Lower lobe of right lung (tissue), 2 donors: ENCODE data around the gene SLFNL1. TPM values are rescaled to one million over a fixed set of nuclear protein-coding genes. Genes with fewer than 3 reads are reported as not detected.

Experiments used
- ATAC-seq, 2 donors: fragments of 200-7000 bp; cut with Tn5 transposase; one replicate each; pipeline ENCODE4 v1.9.1; 2020 to 2022; ENCODE audit warnings: mild to moderate bottlenecking in 2 of 2, moderate library complexity in 2 of 2
- DNase-seq: peaks from one replicate; pipeline ENCODE4 v3.0.0-alpha.2; 2020
- H3K27ac ChIP-seq: fragments of 200-600 bp; one replicate; pipeline ENCODE4 v1.8.0; 2022
- H3K27me3 ChIP-seq: fragments of 200-600 bp; one replicate; pipeline ENCODE4 v1.8.0; 2022; ENCODE audit warnings: low read depth
- H3K36me3 ChIP-seq: fragments of 200-600 bp; one replicate; pipeline ENCODE4 v1.8.0; 2022; ENCODE audit warnings: mild to moderate bottlenecking
- H3K4me1 ChIP-seq: fragments of 200-600 bp; one replicate; pipeline ENCODE4 v1.8.0; 2022
- H3K4me3 ChIP-seq: fragments of 200-600 bp; one replicate; pipeline ENCODE4 v1.8.0; 2022; ENCODE audit warnings: mild to moderate bottlenecking
- H3K9me3 ChIP-seq: fragments of 200-600 bp; one replicate; pipeline ENCODE4 v1.8.0; 2022
- intact Hi-C: fragments of 100-400 bp; cut with DNase I; formaldehyde crosslinking; loops from one replicate; pipeline ENCODE4 v1.11.0; 2022
- total RNA-seq: library from RNA; stranded (reverse); fragmentation: NEBNext Ultra II Directional; extraction: Animal tissue kit (Norgen Biotek cat#: 25700); gene quantifications from one replicate; pipeline ENCODE4 v1.2.1, GENCODE V29; 2021
- TF ChIP-seq, protein P1 (sequence below): fragments of 200-600 bp; IDR thresholded peaks from one replicate; pipeline ENCODE4 v1.8.0; 2022; ENCODE audit warnings: antibody characterized with exemption, mild to moderate bottlenecking
- donor health status: DM: no; HTN: yes; CAD: no; lungs with severe emphysema.

Gene SLFNL1
- total RNA-seq, 1 donor from 2014 or later: 4.8 TPM

DNA sequence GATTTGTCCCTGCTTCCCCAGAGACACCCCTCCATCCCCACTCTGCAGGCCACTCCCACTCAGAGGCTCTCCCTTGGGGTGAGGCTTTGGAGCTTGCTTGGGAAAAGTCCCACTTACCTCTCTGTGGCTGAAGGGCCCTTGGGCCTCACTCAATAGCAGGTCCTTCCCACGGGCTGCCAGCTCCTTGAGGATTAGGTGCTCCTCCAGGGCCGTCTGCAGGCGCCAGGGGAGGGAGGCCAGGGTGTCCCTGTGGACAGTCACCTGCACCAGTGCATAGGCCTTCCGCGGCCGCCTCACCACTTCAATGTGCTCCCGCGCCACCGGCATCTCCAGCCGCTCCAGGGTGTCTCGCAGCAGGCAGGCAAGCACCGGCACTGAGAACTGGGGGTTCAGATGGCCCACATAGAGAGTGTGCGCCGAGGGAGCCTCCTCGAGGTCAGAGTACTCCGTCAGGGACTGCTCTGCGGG is 1.4 kb downstream of the SLFNL1 start:
- TF ChIP-seq, protein P1, sequence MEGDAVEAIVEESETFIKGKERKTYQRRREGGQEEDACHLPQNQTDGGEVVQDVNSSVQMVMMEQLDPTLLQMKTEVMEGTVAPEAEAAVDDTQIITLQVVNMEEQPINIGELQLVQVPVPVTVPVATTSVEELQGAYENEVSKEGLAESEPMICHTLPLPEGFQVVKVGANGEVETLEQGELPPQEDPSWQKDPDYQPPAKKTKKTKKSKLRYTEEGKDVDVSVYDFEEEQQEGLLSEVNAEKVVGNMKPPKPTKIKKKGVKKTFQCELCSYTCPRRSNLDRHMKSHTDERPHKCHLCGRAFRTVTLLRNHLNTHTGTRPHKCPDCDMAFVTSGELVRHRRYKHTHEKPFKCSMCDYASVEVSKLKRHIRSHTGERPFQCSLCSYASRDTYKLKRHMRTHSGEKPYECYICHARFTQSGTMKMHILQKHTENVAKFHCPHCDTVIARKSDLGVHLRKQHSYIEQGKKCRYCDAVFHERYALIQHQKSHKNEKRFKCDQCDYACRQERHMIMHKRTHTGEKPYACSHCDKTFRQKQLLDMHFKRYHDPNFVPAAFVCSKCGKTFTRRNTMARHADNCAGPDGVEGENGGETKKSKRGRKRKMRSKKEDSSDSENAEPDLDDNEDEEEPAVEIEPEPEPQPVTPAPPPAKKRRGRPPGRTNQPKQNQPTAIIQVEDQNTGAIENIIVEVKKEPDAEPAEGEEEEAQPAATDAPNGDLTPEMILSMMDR: no peak
- intact Hi-C loops: no loop called here
- DNase-seq: peak; percentile 87
- Histone ChIP-seq H3K27ac (peak overlapping the region; percentile 44), H3K4me3 (peak overlapping the region; percentile 23), H3K9me3 (no peaks in the 10 kb centered on the region), H3K27me3 (no peaks in the 10 kb centered on the region), H3K4me1 (peaks cover 13% of the 10 kb centered on the region), H3K36me3 (peaks cover 6% of the 10 kb centered on the region)
- ATAC-seq: peak; percentile 87 to 93

DNA sequence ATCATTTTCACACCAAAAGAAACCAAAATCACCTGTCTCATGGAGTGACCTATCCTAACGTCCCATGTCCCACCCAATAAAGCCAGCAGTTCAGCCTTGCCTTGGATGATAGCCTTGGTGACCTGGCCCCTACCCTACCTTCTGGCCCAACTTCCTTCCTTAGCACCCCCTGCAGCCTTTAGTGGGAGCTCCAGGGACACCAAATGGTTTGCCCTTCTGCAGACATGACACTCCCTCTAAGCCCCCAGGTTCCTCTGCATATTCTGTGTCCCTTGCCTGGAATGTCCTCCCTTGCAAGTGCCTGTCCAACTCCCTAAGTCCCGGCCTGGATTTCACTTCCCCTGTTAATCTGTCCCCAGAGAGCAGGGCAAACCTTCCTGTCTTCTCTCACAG is 2.2 kb downstream of the SLFNL1 start:
- Histone ChIP-seq H3K36me3 (peaks cover 6% of the 10 kb centered on the region), H3K27ac (no peak overlapping the region), H3K4me3 (peak overlapping the region; percentile 23), H3K9me3 (no peaks in the 10 kb centered on the region), H3K4me1 (peaks cover 15% of the 10 kb centered on the region), H3K27me3 (no peaks in the 10 kb centered on the region)
- TF ChIP-seq, protein P1: no peak
- ATAC-seq (no peak), DNase-seq (no peak)
- intact Hi-C loops: no loop called here

DNA sequence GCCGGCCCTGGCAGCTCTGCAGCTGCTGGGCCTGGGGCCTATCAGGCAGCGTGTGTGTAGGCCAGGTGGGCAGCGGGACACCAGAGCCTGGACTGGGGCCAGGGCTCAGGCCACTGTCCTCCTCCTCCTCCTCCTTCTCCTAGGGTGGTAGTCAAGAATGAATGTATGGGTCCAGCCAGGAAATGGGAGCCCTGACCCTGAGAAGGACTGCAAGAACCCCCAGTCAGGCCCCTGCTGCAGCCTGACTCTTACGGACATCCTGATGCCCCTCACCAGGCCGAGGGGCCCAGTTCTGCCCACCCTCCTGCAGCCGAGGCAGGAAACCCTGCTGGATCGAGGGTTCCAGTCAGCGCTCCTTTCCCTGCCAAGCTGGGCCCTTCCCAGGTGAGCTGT is 3.5 kb downstream of the SLFNL1 start:
- Histone ChIP-seq H3K27ac (no peak overlapping the region), H3K4me1 (peaks cover 27% of the 10 kb centered on the region), H3K27me3 (no peaks in the 10 kb centered on the region), H3K4me3 (no peak overlapping the region), H3K36me3 (peaks cover 6% of the 10 kb centered on the region), H3K9me3 (no peaks in the 10 kb centered on the region)
- intact Hi-C loops: no loop called here
- ATAC-seq (no peak), DNase-seq (no peak)
- TF ChIP-seq, protein P1: no peak

DNA sequence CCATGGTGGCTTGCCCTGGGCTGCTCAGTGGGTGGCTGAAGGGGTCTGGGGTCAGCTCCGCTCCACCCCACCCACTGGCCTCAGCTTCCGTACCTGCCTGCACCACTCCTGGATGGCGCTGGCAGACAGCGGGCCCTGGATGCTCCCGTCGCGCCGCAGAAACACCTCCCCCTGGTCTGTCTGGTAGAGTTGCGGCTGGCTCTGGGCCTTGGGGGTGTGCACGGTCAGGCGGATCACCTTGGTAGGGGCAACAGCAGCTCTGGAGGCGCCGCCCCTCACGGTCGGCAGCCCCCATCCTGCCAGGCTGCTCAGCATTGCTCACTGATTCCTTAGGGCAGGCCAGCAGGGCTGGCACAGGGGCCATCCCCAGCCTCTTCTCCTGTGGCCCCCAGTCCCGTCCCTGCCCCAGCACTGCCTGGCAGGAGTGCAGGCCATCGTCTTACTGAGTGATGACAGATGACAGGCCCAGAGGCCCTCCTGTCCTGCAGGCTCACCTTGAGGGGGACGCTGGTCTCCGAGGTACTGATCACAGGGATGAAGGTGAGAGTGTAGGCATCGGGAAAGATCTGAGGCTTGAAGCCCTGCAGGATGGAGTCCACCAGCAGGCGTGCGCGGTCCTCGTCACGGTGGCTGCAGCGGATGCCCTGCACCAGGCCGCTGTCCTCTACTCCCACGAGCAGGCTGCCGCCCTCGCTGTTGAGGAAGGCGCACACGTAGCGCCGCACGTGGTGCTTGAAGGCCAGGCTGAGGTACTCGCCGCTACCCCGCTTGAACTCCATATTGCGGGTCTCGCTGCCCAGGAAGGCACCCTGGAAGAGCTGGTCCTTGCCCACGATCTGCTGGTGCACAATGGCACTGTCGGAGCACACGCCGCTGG is 4.1 kb downstream of the SLFNL1 start:
- intact Hi-C loops: no loop called here
- H3K36me3 ChIP-seq: peaks cover 9% of the 10 kb centered on the region
- no peak for DNase-seq

DNA sequence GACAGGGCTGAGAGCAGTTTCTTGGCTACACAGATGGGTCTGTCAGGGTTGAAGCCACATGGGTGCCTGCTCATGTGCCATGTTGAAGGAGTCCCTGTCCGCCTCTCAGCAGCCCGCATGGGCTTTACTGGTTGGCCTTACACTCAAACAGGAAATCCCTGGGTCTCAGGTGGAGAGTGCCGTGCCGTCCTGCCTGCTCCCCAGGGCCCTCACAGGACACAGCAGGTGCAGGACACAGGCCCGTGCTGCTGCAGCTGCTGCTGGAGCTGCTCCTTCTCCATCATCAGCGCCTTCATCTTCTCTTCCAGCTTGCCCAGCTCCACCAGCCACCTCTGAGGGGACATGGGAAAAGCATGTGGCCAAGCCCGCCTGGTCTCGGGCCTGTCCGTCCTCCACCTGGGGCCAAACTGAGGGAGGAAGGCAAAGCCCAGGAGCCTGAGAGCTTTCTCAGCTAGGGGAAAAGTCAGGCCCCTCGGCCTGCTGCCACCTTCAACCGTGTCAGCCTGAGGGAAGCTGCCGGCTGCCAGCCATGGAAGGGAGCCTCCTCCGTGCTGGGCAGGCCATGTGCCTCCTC is 5.5 kb downstream of the SLFNL1 start:
- H3K27ac ChIP-seq: no peak overlapping the region
- no peaks in the 10 kb centered on the region for H3K9me3 ChIP-seq
- no peak overlapping the region for H3K4me3 ChIP-seq
- peaks cover 15% of the 10 kb centered on the region for H3K4me1 ChIP-seq
- no peaks in the 10 kb centered on the region for H3K27me3 ChIP-seq
- TF ChIP-seq, protein P1: no peak
- H3K36me3 ChIP-seq: peaks cover 23% of the 10 kb centered on the region
- no peak for DNase-seq
- ATAC-seq: no peak
- intact Hi-C loops: no loop called here

More for the DNA sequence above, 4.1 kb downstream of the SLFNL1 start:
- TF ChIP-seq, protein P1: no peak
- peaks cover 27% of the 10 kb centered on the region for H3K4me1 ChIP-seq
- H3K9me3 ChIP-seq: no peaks in the 10 kb centered on the region
- no peak overlapping the region for H3K4me3 ChIP-seq
- H3K27ac ChIP-seq: no peak overlapping the region
- ATAC-seq: no peak
- no peaks in the 10 kb centered on the region for H3K27me3 ChIP-seq
